Epithelial cell of proximal tubule (primary cell): ENCODE measurements around the gene TOMM22. TPM values are rescaled to one million over a fixed set of nuclear protein-coding genes. Genes with fewer than 3 reads are reported as not detected.

ENCODE experiments used
- DNase-seq: peaks from one replicate; pipeline ENCODE4 v3.0.0-alpha.2; 2011; ENCODE audit warnings: low read depth
- H3K4me3 ChIP-seq: 2 replicates; pipeline ENCODE4 v1.5.1; 2011; ENCODE audit warnings: low read depth, mild to moderate bottlenecking, low read length
- CTCF ChIP-seq: conservative IDR thresholded peaks from 2 replicates; pipeline ENCODE4 v1.5.1; 2012; ENCODE audit warnings: low read depth, mild to moderate bottlenecking, low read length
- total RNA-seq: library from RNA; depleted of rRNA; stranded (reverse); fragments of >200 nt; gene quantifications from 2 replicates; pipeline ENCODE4 v1.2.3, GENCODE V29; 2015

Gene TOMM22
- total RNA-seq, 1 donor from 2014 or later: 67.6 TPM

GRCh38 chr22:38733724-38734381 lies 52.1 kb downstream of the TOMM22 start:
- no peak overlapping the region for H3K4me3 ChIP-seq
- DNase-seq: no peak
- no peak for TF ChIP-seq CTCF

- no peak for TF ChIP-seq CTCF
- no peak overlapping the region for H3K4me3 ChIP-seq
- DNase-seq: no peak
Measured at GRCh38 chr22:38734421-38735100, 52.8 kb downstream of the TOMM22 start.

Other genes with a start within 250 kb of the TOMM22 start
- gene KCNJ4, start 226.8 kb upstream of the TOMM22 start, total RNA-seq: 0.07 TPM in 1 of 2 replicates, not detected in the other
- gene KDELR3, start 213.9 kb upstream of the TOMM22 start, total RNA-seq: 23.4 and 27.1 TPM in 2 replicates
- 186 and 275 TPM in 2 replicates for gene DDX17, start 175.6 kb upstream of the TOMM22 start, total RNA-seq
- gene DMC1, start 111.8 kb upstream of the TOMM22 start, total RNA-seq: 4.4 and 6.3 TPM in 2 replicates
- gene FAM227A, start 25.6 kb upstream of the TOMM22 start, total RNA-seq: 1.0 and 2.0 TPM in 2 replicates
- gene CBY1, start 25.3 kb upstream of the TOMM22 start, total RNA-seq: 26.1 and 28.9 TPM in 2 replicates
- 70.9 and 89.6 TPM in 2 replicates for gene JOSD1, start 19.0 kb downstream of the TOMM22 start, total RNA-seq
- gene GTPBP1, start 24.0 kb downstream of the TOMM22 start, total RNA-seq: 27.8 and 36.2 TPM in 2 replicates
- gene SUN2, start 74.0 kb downstream of the TOMM22 start, total RNA-seq: 67.8 and 88.2 TPM in 2 replicates
- gene DNAL4, start 112.2 kb downstream of the TOMM22 start, total RNA-seq: 12.2 and 19.9 TPM in 2 replicates
- 0.58 and 0.72 TPM in 2 replicates for gene NPTXR, start 162.1 kb downstream of the TOMM22 start, total RNA-seq
- 36.7 and 43.5 TPM in 2 replicates for gene CBX6, start 190.3 kb downstream of the TOMM22 start, total RNA-seq